Endothelial cell (in vitro differentiated cells): ENCODE measurements around the gene TOM1L2. TPM values are rescaled to one million over a fixed set of nuclear protein-coding genes. Genes with fewer than 3 reads are reported as not detected.
"Not testable (repeated sequence)": the region's sequence is repeated elsewhere in the genome, so short reads cannot be mapped to it uniquely, and the experiment has no call there.

Source experiments
- DNase-seq: peaks from one replicate; pipeline ENCODE4 v3.0.0; 2021; ENCODE audit warnings: low spot score
- H3K27ac Mint-ChIP-seq: one replicate; pipeline ENCODE4 v1.8.0; 2021; ENCODE audit warnings: mixed read lengths, inconsistent platforms; ENCODE audit not compliant: unreplicated experiment
- H3K27me3 Mint-ChIP-seq: one replicate; pipeline ENCODE4 v1.8.0; 2021; ENCODE audit warnings: mild to moderate bottlenecking, moderate library complexity, mixed read lengths, inconsistent platforms; ENCODE audit not compliant: unreplicated experiment
- H3K36me3 Mint-ChIP-seq: one replicate; pipeline ENCODE4 v1.8.0; 2021; ENCODE audit warnings: mild to moderate bottlenecking, low read depth, mixed read lengths, inconsistent platforms; ENCODE audit not compliant: unreplicated experiment
- H3K4me1 Mint-ChIP-seq: one replicate; pipeline ENCODE4 v1.8.0; 2021; ENCODE audit warnings: mild to moderate bottlenecking, mixed read lengths, inconsistent platforms; ENCODE audit not compliant: unreplicated experiment
- H3K4me3 Mint-ChIP-seq: one replicate; pipeline ENCODE4 v1.8.0; 2021; ENCODE audit warnings: mild to moderate bottlenecking, mixed read lengths, inconsistent platforms; ENCODE audit not compliant: unreplicated experiment
- H3K9me3 Mint-ChIP-seq: one replicate; pipeline ENCODE4 v1.8.0; 2021; ENCODE audit warnings: mixed read lengths, inconsistent platforms; ENCODE audit not compliant: unreplicated experiment
- CTCF ChIP-seq: fragments of 200-600 bp; sonication (generic); IDR thresholded peaks from one replicate; pipeline ENCODE4 v1.5.0; 2021; ENCODE audit warnings: antibody characterized with exemption; ENCODE audit not compliant: unreplicated experiment
- total RNA-seq: library from RNA; stranded (reverse); fragmentation: NEBNext Ultra II Directional; extraction: Animal tissue kit (Norgen Biotek cat#: 25700); gene quantifications from one replicate; pipeline ENCODE4 v1.2.1, GENCODE V29; 2021; ENCODE audit not compliant: unreplicated experiment

The TOM1L2 gene
- total RNA-seq, 1 donor from 2014 or later = 26.9 TPM

- Mint-ChIP-seq H3K4me1 (peaks cover 16% of the 10 kb centered on the region), H3K4me3 (no peak overlapping the region), H3K27me3 (peaks cover 36% of the 10 kb centered on the region), H3K9me3 (no peaks in the 10 kb centered on the region), H3K27ac (peak overlapping the region; percentile 36), H3K36me3 (peaks cover 11% of the 10 kb centered on the region)
- DNase-seq = peak; percentile 79
- TF ChIP-seq CTCF = no peak
Measured at GRCh38 chr17:17810084-17810894, 161.9 kb downstream of the TOM1L2 start.

GRCh38 chr17:17809531-17810083 is 162.6 kb downstream of the TOM1L2 start:
- no peak for TF ChIP-seq CTCF
- Mint-ChIP-seq H3K9me3 (no peaks in the 10 kb centered on the region), H3K4me3 (no peak overlapping the region), H3K4me1 (peaks cover 16% of the 10 kb centered on the region), H3K27me3 (peaks cover 35% of the 10 kb centered on the region), H3K27ac (no peak overlapping the region), H3K36me3 (peaks cover 11% of the 10 kb centered on the region)
- DNase-seq = no peak

- Mint-ChIP-seq H3K4me3 (peak overlapping the region; percentile 63), H3K27me3 (peaks cover 34% of the 10 kb centered on the region), H3K27ac (peak overlapping the region; percentile 27), H3K9me3 (no peaks in the 10 kb centered on the region), H3K36me3 (peaks cover 17% of the 10 kb centered on the region), H3K4me1 (peaks cover 16% of the 10 kb centered on the region)
- DNase-seq = no peak
- TF ChIP-seq CTCF = no peak
Measured at GRCh38 chr17:17808706-17809432, 163.3 kb downstream of the TOM1L2 start.

- H3K27ac Mint-ChIP-seq, H3K9me3 Mint-ChIP-seq, DNase-seq, H3K4me3 Mint-ChIP-seq: not testable (repeated sequence)
- Mint-ChIP-seq H3K27me3 (peaks cover 34% of the 10 kb centered on the region), H3K4me1 (peaks cover 16% of the 10 kb centered on the region), H3K36me3 (peaks cover 20% of the 10 kb centered on the region)
Measured at GRCh38 chr17:17808200-17808599, 164.0 kb downstream of the TOM1L2 start.

- peak overlapping the region; percentile 36 for H3K27ac Mint-ChIP-seq
- no peak overlapping the region for H3K4me3 Mint-ChIP-seq
- H3K4me1 Mint-ChIP-seq = peaks cover 16% of the 10 kb centered on the region
- H3K9me3 Mint-ChIP-seq = no peaks in the 10 kb centered on the region
- peaks cover 34% of the 10 kb centered on the region for H3K27me3 Mint-ChIP-seq
- H3K36me3 Mint-ChIP-seq = peaks cover 20% of the 10 kb centered on the region
- no peak for TF ChIP-seq CTCF
- no peak for DNase-seq
Measured at GRCh38 chr17:17807440-17807839, 164.8 kb downstream of the TOM1L2 start.
